ENCODE data around the gene NUDT7. TPM values are rescaled to one million over a fixed set of nuclear protein-coding genes. Genes with fewer than 3 reads are reported as not detected.

NUDT7 gene
- total RNA-seq, 1 donor from 2014 or later = 1.7 TPM

DNA sequence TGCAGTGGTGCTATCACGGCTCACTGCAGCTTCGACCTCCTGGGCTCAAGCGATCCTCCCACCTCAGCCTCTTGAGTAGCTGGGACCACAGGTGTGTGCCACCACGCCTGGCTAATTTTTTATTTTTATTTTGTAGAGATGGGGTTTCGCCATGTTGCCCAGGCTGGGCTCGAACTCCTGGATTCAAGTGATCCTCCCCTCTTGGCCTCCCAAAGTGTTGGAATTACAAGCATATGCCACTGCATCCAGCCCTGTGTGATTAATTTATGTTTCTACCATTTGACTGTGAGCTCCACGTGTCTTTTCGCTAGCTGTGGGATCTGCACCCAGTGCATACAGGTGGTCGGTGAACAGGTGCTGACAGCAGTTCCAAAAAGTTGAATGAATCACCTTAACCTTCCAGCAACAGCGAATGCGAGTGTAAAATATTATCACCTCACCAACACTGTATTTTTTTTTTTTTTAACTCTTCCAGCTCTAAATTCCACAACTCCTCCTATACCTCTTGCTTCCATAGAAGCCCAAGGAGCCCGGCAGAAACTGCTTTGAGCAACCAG is 484 bp upstream of the NUDT7 start:
- DNase-seq (ENCODE audit: low read depth) = no peak
- peak overlapping the region; percentile 39 for H3K4me3 ChIP-seq (ENCODE audit: low read depth, low read length)
- TF ChIP-seq, protein P1, sequence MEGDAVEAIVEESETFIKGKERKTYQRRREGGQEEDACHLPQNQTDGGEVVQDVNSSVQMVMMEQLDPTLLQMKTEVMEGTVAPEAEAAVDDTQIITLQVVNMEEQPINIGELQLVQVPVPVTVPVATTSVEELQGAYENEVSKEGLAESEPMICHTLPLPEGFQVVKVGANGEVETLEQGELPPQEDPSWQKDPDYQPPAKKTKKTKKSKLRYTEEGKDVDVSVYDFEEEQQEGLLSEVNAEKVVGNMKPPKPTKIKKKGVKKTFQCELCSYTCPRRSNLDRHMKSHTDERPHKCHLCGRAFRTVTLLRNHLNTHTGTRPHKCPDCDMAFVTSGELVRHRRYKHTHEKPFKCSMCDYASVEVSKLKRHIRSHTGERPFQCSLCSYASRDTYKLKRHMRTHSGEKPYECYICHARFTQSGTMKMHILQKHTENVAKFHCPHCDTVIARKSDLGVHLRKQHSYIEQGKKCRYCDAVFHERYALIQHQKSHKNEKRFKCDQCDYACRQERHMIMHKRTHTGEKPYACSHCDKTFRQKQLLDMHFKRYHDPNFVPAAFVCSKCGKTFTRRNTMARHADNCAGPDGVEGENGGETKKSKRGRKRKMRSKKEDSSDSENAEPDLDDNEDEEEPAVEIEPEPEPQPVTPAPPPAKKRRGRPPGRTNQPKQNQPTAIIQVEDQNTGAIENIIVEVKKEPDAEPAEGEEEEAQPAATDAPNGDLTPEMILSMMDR (conservative IDR thresholded peaks at IDR 0.05; ENCODE audit: low read depth, low read length) = no peak

DNA sequence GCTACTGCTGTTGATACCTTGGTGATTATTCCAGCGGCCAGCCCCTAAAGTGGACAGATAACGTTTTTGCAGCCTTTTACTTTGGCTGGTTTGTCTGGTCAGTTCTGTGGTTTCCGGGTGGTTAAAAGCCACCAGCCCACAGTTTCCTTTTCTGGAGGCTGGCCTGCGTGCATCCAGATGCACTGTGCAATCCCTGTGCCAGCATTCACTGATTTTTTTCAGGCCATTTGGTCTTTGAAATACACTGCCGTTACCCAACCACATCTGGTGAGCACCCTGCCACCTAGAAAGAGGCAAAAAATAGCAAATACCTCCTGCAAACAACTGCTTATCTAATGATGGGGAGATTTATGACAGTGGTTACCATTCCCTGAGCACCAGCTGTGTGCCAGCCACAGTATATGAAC is 797 bp downstream of the NUDT7 start:
- H3K4me3 ChIP-seq (ENCODE audit: low read depth, low read length) = peak overlapping the region; percentile 87
- DNase-seq (ENCODE audit: low read depth) = no peak
- TF ChIP-seq, protein P1 (conservative IDR thresholded peaks at IDR 0.05; ENCODE audit: low read depth, low read length) = no peak

DNA sequence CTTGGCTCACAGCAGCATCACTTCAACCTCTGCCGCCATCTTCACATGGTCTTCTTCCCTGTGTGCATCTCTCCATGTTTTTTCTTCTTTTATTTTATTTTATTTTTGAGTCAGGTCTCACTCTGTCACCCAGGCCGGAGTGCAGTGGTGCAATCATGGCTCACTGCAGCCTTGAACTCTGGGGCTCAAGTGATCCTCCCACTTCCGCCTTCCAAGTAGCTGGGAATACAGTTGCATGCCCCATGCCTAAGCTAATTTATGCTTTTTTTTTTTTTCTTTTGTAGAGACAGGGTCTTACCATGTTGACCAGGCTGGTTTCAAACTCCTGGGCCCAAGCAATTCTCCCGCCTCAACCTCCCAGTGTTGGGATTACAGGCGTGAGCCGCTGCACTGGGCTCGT is 1.9 kb downstream of the NUDT7 start:
- no peak for DNase-seq (ENCODE audit: low read depth)
- TF ChIP-seq, protein P1 (conservative IDR thresholded peaks at IDR 0.05; ENCODE audit: low read depth, low read length) = no peak
- H3K4me3 ChIP-seq (ENCODE audit: low read depth, low read length) = no peak overlapping the region

DNA sequence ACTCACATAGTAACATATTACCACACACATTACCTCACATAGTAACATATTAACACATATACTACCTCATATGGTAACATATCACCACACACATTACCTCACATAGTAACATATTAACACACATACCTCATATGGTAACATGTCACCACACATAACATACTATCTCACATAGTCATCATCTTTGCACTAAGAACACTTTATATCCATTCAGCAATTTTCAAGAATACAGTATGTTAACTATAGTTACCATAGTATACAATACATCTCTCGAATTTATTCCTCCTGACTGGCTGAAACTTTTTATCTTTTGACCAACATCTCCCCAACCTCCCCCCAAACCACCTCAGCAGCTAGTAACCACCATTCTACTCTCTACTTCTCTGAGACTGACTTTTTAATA is 7.6 kb downstream of the NUDT7 start:
- DNase-seq (ENCODE audit: low read depth) = no peak
- H3K4me3 ChIP-seq (ENCODE audit: low read depth, low read length) = no peak overlapping the region
- TF ChIP-seq, protein P1 (conservative IDR thresholded peaks at IDR 0.05; ENCODE audit: low read depth, low read length) = no peak

DNA sequence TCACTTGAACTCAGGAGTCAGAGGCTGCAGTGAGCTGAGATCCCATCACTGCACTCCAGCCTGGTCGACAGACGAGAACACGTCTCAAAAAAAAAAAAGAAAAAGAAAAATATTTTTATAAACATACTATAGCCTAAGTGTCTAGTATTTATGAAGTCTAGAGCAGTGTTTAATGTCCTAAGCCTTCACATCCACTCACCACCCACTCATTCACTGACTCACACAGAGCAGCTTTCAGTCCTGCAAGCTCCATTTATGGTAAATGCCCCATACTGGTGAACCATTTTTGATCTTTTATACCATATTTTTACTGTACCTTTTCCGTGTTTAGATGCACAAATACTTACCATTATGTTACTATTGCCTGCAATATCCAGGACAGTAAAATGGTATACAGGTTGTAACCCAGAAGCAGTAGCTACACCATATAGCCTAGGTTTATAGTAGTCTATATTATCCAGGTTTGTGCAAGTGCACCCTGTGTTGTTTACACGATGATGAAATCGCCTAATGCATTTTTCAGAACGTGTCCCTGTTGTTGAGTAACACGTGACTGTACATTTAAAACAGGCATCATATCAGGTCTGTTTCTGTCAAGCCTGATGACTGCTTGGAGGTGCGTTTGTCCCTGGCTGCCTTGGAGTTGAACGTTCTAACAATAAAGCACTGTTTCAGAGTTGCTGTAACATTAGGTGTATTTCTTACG is 10.1 kb downstream of the NUDT7 start:
- no peak for DNase-seq (ENCODE audit: low read depth)
- TF ChIP-seq, protein P1 (conservative IDR thresholded peaks at IDR 0.05; ENCODE audit: low read depth, low read length) = no peak
- H3K4me3 ChIP-seq (ENCODE audit: low read depth, low read length) = no peak overlapping the region

DNA sequence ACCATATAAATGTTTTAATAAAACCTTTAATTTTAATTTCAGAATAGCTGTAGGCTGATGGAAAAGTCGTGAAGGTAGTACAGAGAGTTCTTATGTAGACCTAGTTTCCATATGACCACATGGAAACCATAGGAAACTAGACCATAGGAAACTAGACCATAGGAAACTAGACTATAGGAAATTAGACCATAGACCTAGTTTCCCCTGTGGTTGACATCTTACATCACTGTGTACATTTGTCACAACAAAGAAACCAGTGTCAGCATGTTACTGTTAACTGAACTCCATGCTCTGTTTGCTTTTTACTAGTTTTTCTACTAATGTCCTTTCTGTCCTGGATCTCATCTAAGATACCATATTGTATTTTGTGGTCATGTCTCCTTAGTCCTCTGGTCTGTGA is 14.6 kb downstream of the NUDT7 start:
- DNase-seq (ENCODE audit: low read depth) = no peak
- no peak overlapping the region for H3K4me3 ChIP-seq (ENCODE audit: low read depth, low read length)
- TF ChIP-seq, protein P1 (conservative IDR thresholded peaks at IDR 0.05; ENCODE audit: low read depth, low read length) = no peak
